ENCODE data around the gene CNGB1. TPM values are rescaled to one million over a fixed set of nuclear protein-coding genes. Genes with fewer than 3 reads are reported as not detected.

Gene CNGB1
- polyA plus RNA-seq, 1 donor (not counting 4 experiments of a cell fraction or from before 2014, with no cell fraction given): 0.08 TPM

- Histone ChIP-seq H3K27me3 (ENCODE audit: control insufficient read depth, extremely low read depth, insufficient read depth, low read length) (no peaks in the 10 kb centered on the region), H3K4me1 (ENCODE audit: control insufficient read depth, extremely low read depth, insufficient read depth, low read length) (peaks cover 26% of the 10 kb centered on the region), H4K20me1 (ENCODE audit: control insufficient read depth, extremely low read depth, insufficient read depth, low read length) (no peaks in the 10 kb centered on the region), H3K9ac (ENCODE audit: control insufficient read depth, extremely low read depth, insufficient read depth, low read length) (no peak overlapping the region), H2AFZ (ENCODE audit: control insufficient read depth, low read length) (no peak overlapping the region), H3K27ac (ENCODE audit: control insufficient read depth, insufficient read depth, low read length) (no peak overlapping the region), H3K4me3 (ENCODE audit: control insufficient read depth in 2 of 3, extremely low read depth in 1 of 3, insufficient read depth in 2 of 3, low read depth in 1 of 3, low read length in 3 of 3) (no peak overlapping the region), H3K79me2 (ENCODE audit: control insufficient read depth, insufficient read depth, low read length) (no peaks in the 10 kb centered on the region), H3K9me3 (ENCODE audit: control insufficient read depth, low read depth, low read length) (no peaks in the 10 kb centered on the region), H3K4me2 (ENCODE audit: control insufficient read depth, extremely low read depth, insufficient read depth, low read depth, low read length) (no peak overlapping the region), H3K9me1 (ENCODE audit: control insufficient read depth, extremely low read depth, insufficient read depth, low read length) (no peaks in the 10 kb centered on the region), H3K36me3 (ENCODE audit: control insufficient read depth in 2 of 2, extremely low read depth in 1 of 2, insufficient read depth in 2 of 2, low read length in 2 of 2) (no peaks in the 10 kb centered on the region)
- FAIRE-seq: no peak
- TF ChIP-seq, protein P1, sequence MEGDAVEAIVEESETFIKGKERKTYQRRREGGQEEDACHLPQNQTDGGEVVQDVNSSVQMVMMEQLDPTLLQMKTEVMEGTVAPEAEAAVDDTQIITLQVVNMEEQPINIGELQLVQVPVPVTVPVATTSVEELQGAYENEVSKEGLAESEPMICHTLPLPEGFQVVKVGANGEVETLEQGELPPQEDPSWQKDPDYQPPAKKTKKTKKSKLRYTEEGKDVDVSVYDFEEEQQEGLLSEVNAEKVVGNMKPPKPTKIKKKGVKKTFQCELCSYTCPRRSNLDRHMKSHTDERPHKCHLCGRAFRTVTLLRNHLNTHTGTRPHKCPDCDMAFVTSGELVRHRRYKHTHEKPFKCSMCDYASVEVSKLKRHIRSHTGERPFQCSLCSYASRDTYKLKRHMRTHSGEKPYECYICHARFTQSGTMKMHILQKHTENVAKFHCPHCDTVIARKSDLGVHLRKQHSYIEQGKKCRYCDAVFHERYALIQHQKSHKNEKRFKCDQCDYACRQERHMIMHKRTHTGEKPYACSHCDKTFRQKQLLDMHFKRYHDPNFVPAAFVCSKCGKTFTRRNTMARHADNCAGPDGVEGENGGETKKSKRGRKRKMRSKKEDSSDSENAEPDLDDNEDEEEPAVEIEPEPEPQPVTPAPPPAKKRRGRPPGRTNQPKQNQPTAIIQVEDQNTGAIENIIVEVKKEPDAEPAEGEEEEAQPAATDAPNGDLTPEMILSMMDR (optimal IDR thresholded peaks at IDR 0.05 in 1 of 3, IDR thresholded peaks at IDR 0.05 in 1 of 3, conservative IDR thresholded peaks at IDR 0.05 in 1 of 3; ENCODE audit: extremely low read depth in 1 of 3, insufficient read depth in 2 of 3, low read length in 3 of 3): no peak
- TF ChIP-seq EZH2 (IDR thresholded peaks at IDR 0.05; ENCODE audit: low read length): no peak
- dilution Hi-C loops (cut with MboI; ENCODE audit: extremely low pct_ligation_motif_present, low sequenced_read_pairs): no loop called here
- no peak for DNase-seq (ENCODE audit: low read depth, low spot score)
Observed at GRCh38 chr16:57915267-57915666, 55.7 kb downstream of the CNGB1 start.

- no peaks in the 10 kb centered on the region for H3K79me2 ChIP-seq (ENCODE audit: control insufficient read depth, insufficient read depth, low read length)
- FAIRE-seq (no peak), DNase-seq (ENCODE audit: low read depth, low spot score) (no peak)
- H3K36me3 ChIP-seq (ENCODE audit: control insufficient read depth in 2 of 2, extremely low read depth in 1 of 2, insufficient read depth in 2 of 2, low read length in 2 of 2): no peaks in the 10 kb centered on the region
- H3K4me2 ChIP-seq (ENCODE audit: control insufficient read depth, extremely low read depth, insufficient read depth, low read depth, low read length): no peak overlapping the region
- H3K9ac ChIP-seq (ENCODE audit: control insufficient read depth, extremely low read depth, insufficient read depth, low read length): no peak overlapping the region
- H3K27me3 ChIP-seq (ENCODE audit: control insufficient read depth, extremely low read depth, insufficient read depth, low read length): no peaks in the 10 kb centered on the region
- H3K27ac ChIP-seq (ENCODE audit: control insufficient read depth, insufficient read depth, low read length): no peak overlapping the region
- no peak overlapping the region for H3K4me3 ChIP-seq (ENCODE audit: control insufficient read depth in 2 of 3, extremely low read depth in 1 of 3, insufficient read depth in 2 of 3, low read depth in 1 of 3, low read length in 3 of 3)
- dilution Hi-C loops (cut with MboI; ENCODE audit: extremely low pct_ligation_motif_present, low sequenced_read_pairs): no loop called here
- no peaks in the 10 kb centered on the region for H4K20me1 ChIP-seq (ENCODE audit: control insufficient read depth, extremely low read depth, insufficient read depth, low read length)
- no peaks in the 10 kb centered on the region for H3K9me1 ChIP-seq (ENCODE audit: control insufficient read depth, extremely low read depth, insufficient read depth, low read length)
- H3K9me3 ChIP-seq (ENCODE audit: control insufficient read depth, low read depth, low read length): no peaks in the 10 kb centered on the region
- peaks cover 21% of the 10 kb centered on the region for H3K4me1 ChIP-seq (ENCODE audit: control insufficient read depth, extremely low read depth, insufficient read depth, low read length)
- no peak overlapping the region for H2AFZ ChIP-seq (ENCODE audit: control insufficient read depth, low read length)
- TF ChIP-seq, protein P1 (optimal IDR thresholded peaks at IDR 0.05 in 1 of 3, IDR thresholded peaks at IDR 0.05 in 1 of 3, conservative IDR thresholded peaks at IDR 0.05 in 1 of 3; ENCODE audit: extremely low read depth in 1 of 3, insufficient read depth in 2 of 3, low read length in 3 of 3): no peak
- TF ChIP-seq EZH2 (IDR thresholded peaks at IDR 0.05; ENCODE audit: low read length): no peak
Observed at GRCh38 chr16:57914244-57915173, 56.4 kb downstream of the CNGB1 start.

All from keratinocyte (primary cell).